Trophoblast cell (in vitro differentiated cells and primary cell): ENCODE measurements around the gene PROSER3.

ENCODE experiments used
- DNase-seq, 2 donors: peaks; one replicate each; pipeline ENCODE4 v3.0.0-alpha.2; 2016
- H2AFZ ChIP-seq: 2 replicates; pipeline ENCODE4 v1.6.1; 2013; ENCODE audit warnings: low read length, moderate library complexity, mild to moderate bottlenecking; ENCODE audit not compliant: insufficient read depth, poor library complexity
- H2AK5ac ChIP-seq: 2 replicates; pipeline ENCODE4 v1.6.1; 2013; ENCODE audit warnings: mild to moderate bottlenecking, low read length
- H2BK120ac ChIP-seq: 2 replicates; pipeline ENCODE4 v1.6.1; 2013; ENCODE audit warnings: low read length, mild to moderate bottlenecking, moderate library complexity; ENCODE audit not compliant: insufficient read depth, poor library complexity
- H2BK12ac ChIP-seq: 2 replicates; pipeline ENCODE4 v1.6.1; 2013; ENCODE audit warnings: mild to moderate bottlenecking, low read length, moderate library complexity
- H2BK5ac ChIP-seq: 2 replicates; pipeline ENCODE4 v1.6.1; 2013; ENCODE audit warnings: low read length, low read depth, moderate library complexity, mild to moderate bottlenecking; ENCODE audit not compliant: poor library complexity
- H3K14ac ChIP-seq: 2 replicates; pipeline ENCODE4 v1.6.1; 2013; ENCODE audit warnings: mild to moderate bottlenecking, low read length
- H3K18ac ChIP-seq: 2 replicates; pipeline ENCODE4 v1.6.1; 2013; ENCODE audit warnings: mild to moderate bottlenecking, low read length
- H3K23ac ChIP-seq: 2 replicates; pipeline ENCODE4 v1.6.1; 2013; ENCODE audit warnings: low read length
- H3K27ac ChIP-seq: 2 replicates; pipeline ENCODE4 v1.5.1; 2013; ENCODE audit warnings: low read depth, mild to moderate bottlenecking, inconsistent platforms, low read length, moderate library complexity
- H3K27me3 ChIP-seq: 2 replicates; pipeline ENCODE4 v1.6.1; 2013; ENCODE audit warnings: inconsistent platforms, mild to moderate bottlenecking, low read length, moderate library complexity; ENCODE audit not compliant: insufficient read depth
- H3K36me3 ChIP-seq, 2 experiments: 1 replicate in 1 of 2; 2 replicates in 1 of 2; pipeline ENCODE4 v1.6.1; 2013; ENCODE audit warnings: low read length in 2 of 2, mild to moderate bottlenecking in 2 of 2, moderate library complexity in 1 of 2; ENCODE audit not compliant: insufficient read depth in 2 of 2, control insufficient read depth in 1 of 2
- H3K4ac ChIP-seq: 2 replicates; pipeline ENCODE4 v1.6.1; 2013; ENCODE audit warnings: low read depth, mild to moderate bottlenecking, low read length, moderate library complexity
- H3K4me1 ChIP-seq, 2 experiments: 1 replicate in 1 of 2; 2 replicates in 1 of 2; pipeline ENCODE4 v1.6.1; 2013; ENCODE audit warnings: low read length in 2 of 2, mild to moderate bottlenecking in 2 of 2, moderate library complexity in 1 of 2; ENCODE audit not compliant: insufficient read depth in 2 of 2, control insufficient read depth in 1 of 2
- H3K4me2 ChIP-seq: 2 replicates; pipeline ENCODE4 v1.6.1; 2013; ENCODE audit warnings: inconsistent platforms, mild to moderate bottlenecking, low read length, moderate library complexity
- H3K4me3 ChIP-seq: 2 replicates; pipeline ENCODE4 v1.5.1; 2013; ENCODE audit warnings: mild to moderate bottlenecking, low read depth, low read length, inconsistent platforms
- H3K79me1 ChIP-seq: one replicate; pipeline ENCODE4 v1.6.1; 2013; ENCODE audit warnings: low read length
- H3K79me2 ChIP-seq: 2 replicates; pipeline ENCODE4 v1.6.1; 2013; ENCODE audit warnings: low read length, mild to moderate bottlenecking; ENCODE audit not compliant: control insufficient read depth, insufficient read depth, poor library complexity
- H3K9ac ChIP-seq: 2 replicates; pipeline ENCODE4 v1.6.1; 2013; ENCODE audit warnings: mild to moderate bottlenecking, low read length
- H3K9me3 ChIP-seq: 2 replicates; pipeline ENCODE4 v1.6.1; 2013; ENCODE audit warnings: low read depth, mild to moderate bottlenecking, control low read depth, inconsistent platforms, low read length; ENCODE audit not compliant: insufficient read depth
- H4K12ac ChIP-seq: 2 replicates; pipeline ENCODE4 v1.6.1; 2013; ENCODE audit warnings: low read depth, mild to moderate bottlenecking, low read length, moderate library complexity
- H4K8ac ChIP-seq: 2 replicates; pipeline ENCODE4 v1.6.1; 2013; ENCODE audit warnings: low read depth, mild to moderate bottlenecking, low read length, moderate library complexity
- H4K91ac ChIP-seq: one replicate; pipeline ENCODE4 v1.6.1; 2013; ENCODE audit warnings: low read depth, mild to moderate bottlenecking, low read length, moderate library complexity
- WGBS: extraction: QIAGEN DNeasy Blood & Tissue Kit; methylation state at CpG from one replicate; pipeline ENCODE4 v1.1.7; 2013; ENCODE audit warnings: missing lambda C conversion rate; ENCODE audit not compliant: insufficient read length, insufficient coverage; ENCODE audit errors: extremely low coverage; 5-methylcytosine and 5-hydroxymethylcytosine counted together

Gene PROSER3

GRCh38 chr19:35741203-35741515 is 16.8 kb upstream of the PROSER3 start:
- peaks cover 32 to 34% of the 10 kb centered on the region in 2 experiments for H3K36me3 ChIP-seq
- H3K4ac ChIP-seq: no peak overlapping the region
- H3K4me2 ChIP-seq: peak overlapping the region; percentile 90
- H3K14ac ChIP-seq: peak overlapping the region; percentile 26
- peaks cover 3% of the 10 kb centered on the region for H3K9me3 ChIP-seq
- H2BK120ac ChIP-seq: no peak overlapping the region
- H4K8ac ChIP-seq: peak overlapping the region; percentile 83
- H2AFZ ChIP-seq: peak overlapping the region; percentile 18
- DNase-seq: no peak
- H3K23ac ChIP-seq: no peak overlapping the region
- H2BK12ac ChIP-seq: no peak overlapping the region
- H3K27ac ChIP-seq: peak overlapping the region; percentile 87
- H4K12ac ChIP-seq: no peak overlapping the region
- H3K4me3 ChIP-seq: peak overlapping the region; percentile 68
- H3K4me1 ChIP-seq: peaks cover 9 to 15% of the 10 kb centered on the region in 2 experiments
- no peak overlapping the region for H2AK5ac ChIP-seq
- H3K79me1 ChIP-seq: peaks cover 6% of the 10 kb centered on the region
- no peak overlapping the region for H3K18ac ChIP-seq
- H3K79me2 ChIP-seq: peaks cover 3% of the 10 kb centered on the region
- peak overlapping the region; percentile 29 for H4K91ac ChIP-seq
- no peaks in the 10 kb centered on the region for H3K27me3 ChIP-seq
- no peak overlapping the region for H2BK5ac ChIP-seq
- WGBS: no CpG with 5 or more reads among the region's 12 CpGs
- peak overlapping the region; percentile 11 for H3K9ac ChIP-seq

- Histone ChIP-seq H3K18ac (no peak within 1 kb of the TSS), H3K9ac (no peak within 1 kb of the TSS)
Observed at GRCh38 chr19:35742121-35742724, 15.8 kb upstream of the PROSER3 start, which contains the start of gene IGFLR1. Gene IGFLR1, minus strand, starts transcription at chr19:35742452. Its CDS starts 1,272 bp downstream, at chr19:35741180.

GRCh38 chr19:35743640-35744429 is 14.1 kb upstream of the PROSER3 start:
- Histone ChIP-seq H3K36me3 (peaks cover 6 to 7% of the 10 kb centered on the region in 2 experiments), H3K4me1 (peaks cover 14 to 20% of the 10 kb centered on the region in 2 experiments), H3K18ac (no peak overlapping the region), H4K12ac (no peak overlapping the region), H2AK5ac (no peak overlapping the region), H3K9ac (no peak overlapping the region), H2BK12ac (no peak overlapping the region), H3K4me3 (no peak overlapping the region), H3K4me2 (peak overlapping the region; percentile 69), H3K27ac (no peak overlapping the region), H3K9me3 (peaks cover 3% of the 10 kb centered on the region), H3K27me3 (no peaks in the 10 kb centered on the region), H2AFZ (no peak overlapping the region), H3K79me2 (peaks cover 7% of the 10 kb centered on the region), H4K91ac (no peak overlapping the region), H3K79me1 (peaks cover 10% of the 10 kb centered on the region), H2BK5ac (no peak overlapping the region), H3K23ac (no peak overlapping the region), H3K4ac (no peak overlapping the region), H2BK120ac (no peak overlapping the region), H4K8ac (no peak overlapping the region), H3K14ac (no peak overlapping the region)
- DNase-seq: no peak
- no CpG with 5 or more reads among the region's 19 CpGs for WGBS

More at GRCh38 chr19:35742121-35742724, 15.8 kb upstream of the PROSER3 start, which contains the start of gene IGFLR1:
- Histone ChIP-seq H2BK120ac (no peak within 1 kb of the TSS), H2BK12ac (no peak within 1 kb of the TSS), H3K36me3 (peaks cover 22 to 23% of the 10 kb centered on the region in 2 experiments), H3K23ac (no peak within 1 kb of the TSS), H2AFZ (no peak within 1 kb of the TSS), H2AK5ac (no peak within 1 kb of the TSS), H3K79me1 (peaks cover 6% of the 10 kb centered on the region), H3K4me3 (no peak within 1 kb of the TSS), H3K27ac (no peak within 1 kb of the TSS), H3K4me1 (peaks cover 14 to 20% of the 10 kb centered on the region in 2 experiments), H4K91ac (no peak within 1 kb of the TSS), H3K27me3 (no peaks in the 10 kb centered on the region), H3K9me3 (peaks cover 3% of the 10 kb centered on the region), H4K12ac (no peak within 1 kb of the TSS), H3K4ac (no peak within 1 kb of the TSS), H3K14ac (no peak within 1 kb of the TSS), H4K8ac (no peak within 1 kb of the TSS), H2BK5ac (no peak within 1 kb of the TSS), H3K4me2 (peak within 1 kb of the TSS; percentile 90), H3K79me2 (peaks cover 3% of the 10 kb centered on the region)
- peak in 1 of 2 donors; percentile 14 for DNase-seq
- no CpG with 5 or more reads among the region's 9 CpGs for WGBS

GRCh38 chr19:35744430-35745327 is 13.3 kb upstream of the PROSER3 start:
- peak overlapping the region; percentile 69 for H3K4me2 ChIP-seq
- H3K23ac ChIP-seq: no peak overlapping the region
- WGBS: no CpG with 5 or more reads among the region's 41 CpGs
- H3K14ac ChIP-seq: peak overlapping the region; percentile 88
- peak overlapping the region; percentile 91 for H3K27ac ChIP-seq
- H3K36me3 ChIP-seq: peaks cover 3 to 5% of the 10 kb centered on the region in 2 experiments
- peak overlapping the region; percentile 86 for H3K4me3 ChIP-seq
- H3K4ac ChIP-seq: peak overlapping the region; percentile 61
- H4K91ac ChIP-seq: peak overlapping the region; percentile 96
- H3K18ac ChIP-seq: peak overlapping the region; percentile 56
- H2AFZ ChIP-seq: peak overlapping the region; percentile 42
- peak overlapping the region; percentile 94 for H4K8ac ChIP-seq
- H2AK5ac ChIP-seq: no peak overlapping the region
- H2BK120ac ChIP-seq: peak overlapping the region; percentile 91
- peaks cover 10% of the 10 kb centered on the region for H3K79me2 ChIP-seq
- H2BK12ac ChIP-seq: no peak overlapping the region
- peaks cover 13 to 24% of the 10 kb centered on the region in 2 experiments for H3K4me1 ChIP-seq
- peak overlapping the region; percentile 94 for H2BK5ac ChIP-seq
- H4K12ac ChIP-seq: peak overlapping the region; percentile 85
- peak; percentile 97 to 98 for DNase-seq
- peaks cover 3% of the 10 kb centered on the region for H3K9me3 ChIP-seq
- H3K27me3 ChIP-seq: no peaks in the 10 kb centered on the region
- H3K79me1 ChIP-seq: peaks cover 10% of the 10 kb centered on the region
- peak overlapping the region; percentile 90 for H3K9ac ChIP-seq
